SJCRH30 (cell line): Measurements from ENCODE around the gene OBI1. TPM values are rescaled to one million over a fixed set of nuclear protein-coding genes. Genes with fewer than 3 reads are reported as not detected.

Experiments
- DNase-seq, 2 experiments: peaks; one replicate each; pipeline ENCODE4 v3.0.0-alpha.2; 2015 to 2020
- H3K27ac ChIP-seq: fragments of 250-450 bp; sonication (Bioruptor Pico); 2 replicates; pipeline ENCODE4 v1.5.1; 2020; ENCODE audit warnings: mild to moderate bottlenecking, moderate library complexity
- H3K27me3 ChIP-seq: fragments of 250-450 bp; sonication (Bioruptor Pico); 2 replicates; pipeline ENCODE4 v1.5.1; 2020; ENCODE audit warnings: mild to moderate bottlenecking, moderate library complexity
- H3K36me3 ChIP-seq: fragments of 250-450 bp; sonication (Bioruptor Pico); 2 replicates; pipeline ENCODE4 v1.5.1; 2020; ENCODE audit warnings: mild to moderate bottlenecking, moderate library complexity
- H3K4me1 ChIP-seq: fragments of 250-450 bp; sonication (Bioruptor Pico); 2 replicates; pipeline ENCODE4 v1.5.1; 2020; ENCODE audit warnings: mild to moderate bottlenecking, moderate library complexity
- H3K4me3 ChIP-seq: fragments of 250-450 bp; sonication (Bioruptor Pico); 2 replicates; pipeline ENCODE4 v1.5.1; 2020; ENCODE audit warnings: mild to moderate bottlenecking, moderate library complexity
- H3K9me3 ChIP-seq: fragments of 250-450 bp; sonication (Bioruptor Pico); replicated peaks from 2 replicates; pipeline ENCODE4 v1.5.1; 2020; ENCODE audit warnings: mild to moderate bottlenecking, moderate library complexity
- total RNA-seq: library from RNA; depleted of rRNA; stranded (reverse); fragments of >200 nt; shearing (Covaris generic); gene quantifications from 2 replicates; pipeline ENCODE4 v1.2.3, GENCODE V29; 2014; rRNA removed

The OBI1 gene
- total RNA-seq, 1 experiment from 2014 or later: 73.3 TPM

DNA sequence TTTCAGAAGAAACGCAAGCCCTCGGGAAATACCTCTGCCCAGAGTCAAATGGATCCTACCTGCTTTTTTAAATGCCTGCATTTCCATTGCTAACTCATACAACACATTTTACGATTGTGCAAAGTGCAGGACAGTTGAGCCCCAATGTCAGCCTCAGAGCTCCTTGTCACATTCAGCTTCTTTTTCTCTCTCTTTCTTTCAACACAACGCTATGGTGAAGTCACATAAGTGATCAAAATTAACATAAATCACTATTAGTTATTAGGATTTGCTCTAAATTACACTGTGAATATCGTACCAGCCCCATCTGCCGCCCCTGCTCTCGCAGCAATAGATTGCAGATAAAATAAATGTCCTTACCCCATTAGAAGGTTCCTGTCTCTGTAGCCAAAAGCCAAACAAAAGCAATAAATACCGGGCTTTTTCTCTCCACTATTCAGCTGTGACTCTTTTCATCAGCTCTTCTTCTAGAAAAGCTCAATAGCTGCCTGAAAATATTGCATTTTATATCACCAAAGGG is 64.4 kb downstream of the OBI1 start:
- H3K4me3 ChIP-seq: peak overlapping the region; percentile 56
- H3K4me1 ChIP-seq: peaks cover 3% of the 10 kb centered on the region; the same call in 1 of the 2 replicates
- H3K27me3 ChIP-seq: no peaks in the 10 kb centered on the region
- peak in 1 of 2 experiments; percentile 39 for DNase-seq
- peak overlapping the region; percentile 87 for H3K27ac ChIP-seq
- H3K9me3 ChIP-seq: 0 out of 2 replicates have a peak, but pooled peaks cover 4% of the 10 kb centered on the region
- H3K36me3 ChIP-seq: peaks cover 11% of the 10 kb centered on the region

DNA sequence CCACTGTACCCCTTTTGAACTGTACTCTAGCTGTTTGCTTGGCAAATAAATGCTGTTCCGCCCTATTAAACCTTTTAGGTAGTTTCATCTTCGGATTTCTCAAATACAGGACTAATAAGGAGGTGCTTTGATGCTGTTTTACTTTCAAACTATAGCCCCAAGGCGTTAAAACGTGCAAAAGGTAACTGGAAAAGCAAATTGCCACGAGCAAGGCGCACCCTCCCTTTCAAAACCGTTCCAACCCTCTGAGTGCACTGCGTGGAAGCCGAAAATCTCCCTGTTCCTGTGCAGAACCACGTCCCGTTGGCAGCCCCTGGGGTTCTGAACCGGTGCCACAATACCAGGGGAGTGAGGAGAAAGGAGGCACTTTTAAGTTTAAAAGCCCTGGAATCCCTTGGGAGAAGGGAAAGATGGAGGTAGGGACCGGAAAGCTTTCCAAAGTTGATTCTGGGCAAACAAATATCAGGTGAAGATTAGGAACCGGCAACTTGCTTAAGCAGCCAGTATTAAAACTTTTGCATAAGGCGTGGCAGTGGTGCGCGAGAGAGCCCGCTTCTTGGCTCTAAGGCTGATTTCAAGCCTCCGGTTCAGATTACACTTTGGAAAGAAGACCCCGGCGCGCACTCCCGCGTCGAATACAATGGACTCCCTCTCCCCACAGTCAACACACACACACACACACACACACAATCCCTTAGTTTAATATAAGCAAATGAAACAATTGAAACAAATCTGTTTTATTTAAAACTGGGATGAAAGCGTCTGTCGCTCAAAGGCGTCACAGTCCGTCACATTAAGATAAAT is 65.1 kb downstream of the OBI1 start:
- peaks cover 3% of the 10 kb centered on the region; the same call in 1 of the 2 replicates for H3K4me1 ChIP-seq
- DNase-seq: peak; percentile 85 to 92
- H3K4me3 ChIP-seq: peak overlapping the region; percentile 56
- peaks cover 5% of the 10 kb centered on the region; the same call in 1 of the 2 replicates for H3K36me3 ChIP-seq
- H3K27ac ChIP-seq: peak overlapping the region; percentile 87
- H3K27me3 ChIP-seq: no peaks in the 10 kb centered on the region
- 0 out of 2 replicates have a peak, but pooled peaks cover 4% of the 10 kb centered on the region for H3K9me3 ChIP-seq

GRCh38 chr13:78593129-78593528 is 65.8 kb downstream of the OBI1 start:
- Histone ChIP-seq H3K27me3 (no peaks in the 10 kb centered on the region), H3K36me3 (no peaks in the 10 kb centered on the region; the same call in 1 of the 2 replicates), H3K4me3 (peak overlapping the region; percentile 56)

GRCh38 chr13:78592584-78592983 is 66.4 kb downstream of the OBI1 start:
- DNase-seq: peak in 1 of 2 experiments; percentile 49
- Histone ChIP-seq H3K27me3 (no peaks in the 10 kb centered on the region), H3K4me3 (no peak overlapping the region), H3K4me1 (peaks cover 3% of the 10 kb centered on the region; the same call in 1 of the 2 replicates), H3K36me3 (no peaks in the 10 kb centered on the region; the same call in 1 of the 2 replicates), H3K27ac (peak overlapping the region; percentile 87), H3K9me3 (no peaks in the 10 kb centered on the region)

More at GRCh38 chr13:78593129-78593528, 65.8 kb downstream of the OBI1 start:
- peak overlapping the region; percentile 87 for H3K27ac ChIP-seq
- 0 out of 2 replicates have a peak, but pooled peaks cover 4% of the 10 kb centered on the region for H3K9me3 ChIP-seq
- peaks cover 3% of the 10 kb centered on the region; the same call in 1 of the 2 replicates for H3K4me1 ChIP-seq
- no peak for DNase-seq

GRCh38 chr13:78589206-78589605 is 69.7 kb downstream of the OBI1 start:
- Histone ChIP-seq H3K27ac (no peak overlapping the region), H3K9me3 (no peaks in the 10 kb centered on the region), H3K4me1 (peaks cover 6% of the 10 kb centered on the region; the same call in 1 of the 2 replicates), H3K4me3 (no peak overlapping the region), H3K36me3 (no peaks in the 10 kb centered on the region), H3K27me3 (no peaks in the 10 kb centered on the region)
- DNase-seq: peak; percentile 71 to 73

DNA sequence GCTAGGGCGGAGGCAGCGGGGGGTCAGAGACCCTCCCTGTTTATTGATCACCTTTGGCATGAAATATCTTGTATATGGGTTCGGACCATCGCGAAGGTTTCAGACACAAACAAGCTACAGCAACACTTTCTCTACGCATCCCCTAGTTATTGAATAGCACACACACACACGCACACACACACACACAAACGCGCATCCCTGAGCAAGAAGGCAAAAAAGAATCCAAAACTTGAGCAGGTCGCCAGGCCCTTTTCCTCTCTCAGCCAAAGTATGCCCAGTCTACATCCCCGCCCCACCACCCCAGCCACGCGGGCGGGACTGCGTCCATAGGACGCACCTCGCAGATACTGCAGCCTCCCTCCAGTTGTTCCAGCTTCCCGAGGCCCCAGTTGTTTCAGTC is 71.6 kb downstream of the OBI1 start:
- Histone ChIP-seq H3K36me3 (no peaks in the 10 kb centered on the region), H3K4me3 (no peak overlapping the region), H3K4me1 (peaks cover 2% of the 10 kb centered on the region; the same call in 1 of the 2 replicates), H3K27ac (no peak overlapping the region), H3K9me3 (no peaks in the 10 kb centered on the region), H3K27me3 (no peaks in the 10 kb centered on the region)
- DNase-seq: no peak

DNA sequence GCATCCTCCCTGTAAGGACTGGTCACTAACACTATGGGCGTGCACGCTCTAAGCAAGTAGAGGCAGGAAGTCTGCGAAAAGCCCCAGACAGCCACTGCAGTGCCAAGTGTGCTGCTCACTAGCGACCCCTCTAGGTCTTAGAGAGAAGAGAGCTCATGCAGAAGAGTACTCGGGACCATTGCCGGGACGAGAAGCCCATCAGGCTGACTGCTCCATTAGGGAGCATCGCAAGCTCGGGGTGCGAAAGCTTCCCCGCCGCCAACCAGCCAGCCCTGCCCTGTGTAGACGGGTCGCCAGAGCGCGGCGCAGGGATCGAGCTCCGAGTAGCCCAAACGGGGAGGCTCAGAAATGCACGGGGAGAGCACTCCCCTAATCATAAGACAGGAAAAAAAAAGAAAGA is 72.2 kb downstream of the OBI1 start:
- no peaks in the 10 kb centered on the region for H3K9me3 ChIP-seq
- H3K27me3 ChIP-seq: no peaks in the 10 kb centered on the region
- H3K36me3 ChIP-seq: no peaks in the 10 kb centered on the region
- H3K4me1 ChIP-seq: peaks cover 2% of the 10 kb centered on the region; the same call in 1 of the 2 replicates
- DNase-seq: no peak
- no peak overlapping the region for H3K27ac ChIP-seq
- no peak overlapping the region for H3K4me3 ChIP-seq

- Histone ChIP-seq H3K27ac (no peak overlapping the region), H3K27me3 (no peaks in the 10 kb centered on the region), H3K36me3 (no peaks in the 10 kb centered on the region), H3K9me3 (no peaks in the 10 kb centered on the region; the same call in 1 of the 2 replicates), H3K4me1 (peaks cover 8% of the 10 kb centered on the region; the same call in 1 of the 2 replicates), H3K4me3 (no peak overlapping the region)
- DNase-seq: no peak
Observed at GRCh38 chr13:78576261-78576660, 82.7 kb downstream of the OBI1 start.

GRCh38 chr13:78572459-78572858 is 86.5 kb downstream of the OBI1 start:
- no peak for DNase-seq
- Histone ChIP-seq H3K4me3 (no peak overlapping the region), H3K4me1 (peaks cover 8% of the 10 kb centered on the region; the same call in 1 of the 2 replicates), H3K27me3 (no peaks in the 10 kb centered on the region), H3K36me3 (no peaks in the 10 kb centered on the region), H3K9me3 (no peaks in the 10 kb centered on the region; the same call in 1 of the 2 replicates), H3K27ac (no peak overlapping the region)

GRCh38 chr13:78569029-78569428 is 89.9 kb downstream of the OBI1 start:
- peaks cover 8% of the 10 kb centered on the region; the same call in 1 of the 2 replicates for H3K4me1 ChIP-seq
- H3K27ac ChIP-seq: no peak overlapping the region
- no peaks in the 10 kb centered on the region for H3K36me3 ChIP-seq
- no peak for DNase-seq
- no peaks in the 10 kb centered on the region; the same call in 1 of the 2 replicates for H3K9me3 ChIP-seq
- no peaks in the 10 kb centered on the region for H3K27me3 ChIP-seq
- no peak overlapping the region for H3K4me3 ChIP-seq

DNA sequence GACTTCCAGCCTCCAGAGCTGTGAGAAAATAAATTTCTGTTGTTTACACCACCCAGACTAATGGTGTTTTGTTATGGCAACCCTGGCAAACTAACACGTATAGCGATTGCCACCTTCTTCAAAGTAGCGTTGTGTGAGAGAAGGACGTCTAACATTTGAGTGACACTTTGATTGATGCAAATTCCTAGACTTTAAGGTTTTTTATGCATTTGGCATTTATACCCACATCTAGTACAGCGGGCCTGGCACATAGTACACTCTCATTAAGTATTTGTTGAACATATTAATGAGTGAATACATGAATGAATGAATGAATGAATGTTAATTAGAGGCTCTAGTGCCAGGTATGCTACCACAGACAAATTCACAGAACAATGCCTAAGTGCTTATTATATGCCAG is 92.3 kb downstream of the OBI1 start:
- H3K4me3 ChIP-seq: no peak overlapping the region
- no peak overlapping the region for H3K27ac ChIP-seq
- DNase-seq: no peak
- H3K9me3 ChIP-seq: no peaks in the 10 kb centered on the region; the same call in 1 of the 2 replicates
- no peaks in the 10 kb centered on the region for H3K27me3 ChIP-seq
- no peaks in the 10 kb centered on the region for H3K4me1 ChIP-seq
- H3K36me3 ChIP-seq: no peaks in the 10 kb centered on the region

Other genes with a start within 250 kb of the OBI1 start
- gene POU4F1, start 55.6 kb downstream of the OBI1 start, total RNA-seq: 77.8 and 97.0 TPM in 2 replicates